Loucy (cell line): ENCODE measurements around the gene ATF6.

Experiments used
- H2AFZ ChIP-seq: fragments of 200-600 bp; sonication (generic); 2 replicates; pipeline ENCODE4 v1.6.0; 2016; ENCODE audit warnings: antibody characterized with exemption, mild to moderate bottlenecking, low read length, moderate library complexity
- H3F3A ChIP-seq: fragments of 200-600 bp; 2 replicates; pipeline ENCODE4 v1.6.0; 2016; ENCODE audit warnings: antibody characterized with exemption, low read depth, mild to moderate bottlenecking
- H3K27me3 ChIP-seq: fragments of 200-600 bp; sonication (generic); 2 replicates; pipeline ENCODE4 v1.6.1; 2014; ENCODE audit warnings: low read length, mild to moderate bottlenecking; ENCODE audit not compliant: insufficient read depth, poor library complexity, severe bottlenecking
- H3K36me3 ChIP-seq: fragments of 200-600 bp; sonication (generic); 2 replicates; pipeline ENCODE4 v1.6.1; 2016; ENCODE audit warnings: low read length; ENCODE audit not compliant: insufficient read depth
- H3K4me1 ChIP-seq: fragments of 200-600 bp; sonication (generic); 2 replicates; pipeline ENCODE4 v1.5.1; 2014; ENCODE audit warnings: low read length, mild to moderate bottlenecking; ENCODE audit not compliant: insufficient read depth, poor library complexity, severe bottlenecking
- H3K4me2 ChIP-seq: fragments of 200-600 bp; sonication (generic); 2 replicates; pipeline ENCODE4 v1.6.0; 2014; ENCODE audit warnings: antibody characterized with exemption, low read length, low read depth, mild to moderate bottlenecking; ENCODE audit not compliant: poor library complexity, severe bottlenecking
- H3K4me3 ChIP-seq: fragments of 200-600 bp; sonication (generic); 2 replicates; pipeline ENCODE4 v1.5.1; 2014; ENCODE audit warnings: low read length, mild to moderate bottlenecking, mixed read lengths; ENCODE audit not compliant: poor library complexity, severe bottlenecking
- H3K79me2 ChIP-seq: fragments of 200-600 bp; sonication (generic); 2 replicates; pipeline ENCODE4 v1.6.1; 2014; ENCODE audit warnings: low read length; ENCODE audit not compliant: insufficient read depth
- H3K9ac ChIP-seq: fragments of 200-600 bp; sonication (generic); 2 replicates; pipeline ENCODE4 v1.6.0; 2014; ENCODE audit warnings: mild to moderate bottlenecking, low read depth, low read length, moderate library complexity; ENCODE audit not compliant: poor library complexity, severe bottlenecking
- H3K9me2 ChIP-seq: fragments of 200-600 bp; sonication (generic); replicated peaks from 2 replicates; pipeline ENCODE4 v1.6.1; 2016; ENCODE audit warnings: low read depth, low read length, mixed read lengths
- H3K9me3 ChIP-seq: fragments of 200-600 bp; sonication (generic); 2 replicates; pipeline ENCODE4 v1.6.1; 2014; ENCODE audit warnings: mild to moderate bottlenecking, antibody characterized with exemption, low read length, low read depth; ENCODE audit not compliant: insufficient read depth
- H4K20me1 ChIP-seq: fragments of 200-600 bp; sonication (generic); 2 replicates; pipeline ENCODE4 v1.6.0; 2014; ENCODE audit warnings: antibody characterized with exemption, low read length, mild to moderate bottlenecking; ENCODE audit not compliant: insufficient read depth, poor library complexity, severe bottlenecking
- EZH2phosphoT487 ChIP-seq: fragments of 200-600 bp; IDR thresholded peaks from 2 replicates; pipeline ENCODE4 v1.6.1; 2018; ENCODE audit warnings: antibody characterized with exemption, mild to moderate bottlenecking, moderate library complexity, borderline replicate concordance
- TF ChIP-seq, protein P1 (sequence below): fragments of 200-600 bp; sonication (generic); conservative IDR thresholded peaks from 2 replicates; pipeline ENCODE4 v1.5.1; 2014; ENCODE audit warnings: mild to moderate bottlenecking, antibody characterized with exemption, low read length

The ATF6 gene

DNA sequence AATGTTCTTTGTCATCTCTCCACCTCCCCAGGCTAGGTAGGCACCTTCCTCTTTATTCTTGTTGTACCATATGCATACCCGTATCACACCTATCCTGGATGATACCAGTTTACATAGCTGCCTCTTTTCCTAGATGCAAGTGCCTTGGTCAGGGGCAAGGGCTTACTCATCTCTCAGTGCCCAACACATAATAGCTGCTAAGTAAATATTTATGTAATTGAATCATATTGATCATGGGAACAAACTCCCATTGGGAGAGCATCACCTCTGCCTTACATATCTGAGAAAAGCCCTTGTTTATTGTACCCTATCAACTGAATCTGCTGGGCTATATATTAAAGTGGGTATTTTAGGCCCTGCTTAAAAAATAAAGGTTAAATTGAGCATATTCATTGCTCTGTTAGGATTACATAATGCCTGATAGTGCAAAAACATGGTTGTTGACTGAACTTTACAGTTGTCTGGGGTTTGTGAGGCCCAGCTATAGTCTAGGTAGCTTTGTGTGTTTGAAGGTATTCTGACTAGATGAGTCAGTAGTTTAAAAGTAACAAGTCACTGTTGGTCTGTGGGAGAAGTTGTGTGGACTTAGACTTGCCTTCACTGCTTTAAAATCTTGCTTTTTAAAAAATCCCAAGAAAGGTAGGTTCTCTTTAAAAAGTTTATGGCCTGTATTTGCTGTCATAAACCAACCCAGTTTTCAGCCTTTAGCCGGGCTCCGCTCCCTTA, 174.9 kb downstream of the ATF6 start:
- H3K4me2 ChIP-seq = no peak overlapping the region
- no peak overlapping the region for H3K9ac ChIP-seq
- TF ChIP-seq, protein P1, sequence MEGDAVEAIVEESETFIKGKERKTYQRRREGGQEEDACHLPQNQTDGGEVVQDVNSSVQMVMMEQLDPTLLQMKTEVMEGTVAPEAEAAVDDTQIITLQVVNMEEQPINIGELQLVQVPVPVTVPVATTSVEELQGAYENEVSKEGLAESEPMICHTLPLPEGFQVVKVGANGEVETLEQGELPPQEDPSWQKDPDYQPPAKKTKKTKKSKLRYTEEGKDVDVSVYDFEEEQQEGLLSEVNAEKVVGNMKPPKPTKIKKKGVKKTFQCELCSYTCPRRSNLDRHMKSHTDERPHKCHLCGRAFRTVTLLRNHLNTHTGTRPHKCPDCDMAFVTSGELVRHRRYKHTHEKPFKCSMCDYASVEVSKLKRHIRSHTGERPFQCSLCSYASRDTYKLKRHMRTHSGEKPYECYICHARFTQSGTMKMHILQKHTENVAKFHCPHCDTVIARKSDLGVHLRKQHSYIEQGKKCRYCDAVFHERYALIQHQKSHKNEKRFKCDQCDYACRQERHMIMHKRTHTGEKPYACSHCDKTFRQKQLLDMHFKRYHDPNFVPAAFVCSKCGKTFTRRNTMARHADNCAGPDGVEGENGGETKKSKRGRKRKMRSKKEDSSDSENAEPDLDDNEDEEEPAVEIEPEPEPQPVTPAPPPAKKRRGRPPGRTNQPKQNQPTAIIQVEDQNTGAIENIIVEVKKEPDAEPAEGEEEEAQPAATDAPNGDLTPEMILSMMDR = no peak
- no peak for TF ChIP-seq EZH2phosphoT487

DNA sequence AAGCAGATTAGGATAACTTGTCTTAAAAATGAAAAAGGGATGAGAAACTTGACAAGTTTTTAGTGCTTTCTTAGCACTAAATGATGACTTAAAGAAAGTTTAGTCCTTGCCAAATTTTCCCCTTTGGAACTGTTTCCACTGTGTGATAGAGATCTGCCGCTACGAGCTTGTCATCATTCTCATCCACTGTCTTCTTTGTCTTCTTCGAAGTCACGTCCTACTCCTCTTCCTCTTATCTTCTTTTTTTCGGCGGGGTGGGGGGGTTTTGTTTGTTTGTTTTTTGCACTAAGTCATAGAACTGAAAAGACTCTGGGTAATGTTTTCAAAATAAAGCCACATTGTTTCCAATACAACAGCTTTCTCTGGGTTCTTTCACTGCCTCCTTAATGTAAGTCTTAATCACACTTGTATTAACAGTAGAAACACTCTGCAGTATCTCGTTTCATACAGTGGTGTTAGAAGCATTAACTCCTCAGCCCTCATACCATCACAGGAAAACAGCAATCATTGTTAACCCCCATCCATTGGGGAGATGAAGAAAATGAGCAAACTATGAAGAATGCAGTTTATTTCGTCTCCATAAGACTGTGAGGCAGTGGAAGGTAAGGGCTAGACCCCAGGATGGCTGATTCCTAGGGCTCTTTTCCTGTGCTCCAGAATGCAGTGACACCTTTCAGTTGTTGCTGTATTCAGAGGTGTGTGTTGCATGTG, 175.8 kb downstream of the ATF6 start:
- H3K9me2 ChIP-seq = no peaks in the 10 kb centered on the region
- H2AFZ ChIP-seq = no peak overlapping the region
- H3K4me1 ChIP-seq = no peaks in the 10 kb centered on the region
- H4K20me1 ChIP-seq = no peaks in the 10 kb centered on the region
- H3K36me3 ChIP-seq = peaks cover 59% of the 10 kb centered on the region
- no peak for TF ChIP-seq EZH2phosphoT487
- TF ChIP-seq, protein P1 = no peak
- H3K4me3 ChIP-seq = no peak overlapping the region
- no peak overlapping the region for H3K9ac ChIP-seq
- H3K79me2 ChIP-seq = no peaks in the 10 kb centered on the region
- H3K4me2 ChIP-seq = no peak overlapping the region
- no peaks in the 10 kb centered on the region for H3K9me3 ChIP-seq
- no peaks in the 10 kb centered on the region for H3K27me3 ChIP-seq
- H3F3A ChIP-seq = no peaks in the 10 kb centered on the region

More for the DNA sequence above, 174.9 kb downstream of the ATF6 start:
- H3K36me3 ChIP-seq = peaks cover 61% of the 10 kb centered on the region
- H3K27me3 ChIP-seq = no peaks in the 10 kb centered on the region
- no peaks in the 10 kb centered on the region for H3K9me3 ChIP-seq
- no peaks in the 10 kb centered on the region for H3K4me1 ChIP-seq
- no peaks in the 10 kb centered on the region for H3K79me2 ChIP-seq
- H2AFZ ChIP-seq = no peak overlapping the region
- no peaks in the 10 kb centered on the region for H3K9me2 ChIP-seq
- H3F3A ChIP-seq = no peaks in the 10 kb centered on the region
- H3K4me3 ChIP-seq = no peak overlapping the region
- no peaks in the 10 kb centered on the region for H4K20me1 ChIP-seq

DNA sequence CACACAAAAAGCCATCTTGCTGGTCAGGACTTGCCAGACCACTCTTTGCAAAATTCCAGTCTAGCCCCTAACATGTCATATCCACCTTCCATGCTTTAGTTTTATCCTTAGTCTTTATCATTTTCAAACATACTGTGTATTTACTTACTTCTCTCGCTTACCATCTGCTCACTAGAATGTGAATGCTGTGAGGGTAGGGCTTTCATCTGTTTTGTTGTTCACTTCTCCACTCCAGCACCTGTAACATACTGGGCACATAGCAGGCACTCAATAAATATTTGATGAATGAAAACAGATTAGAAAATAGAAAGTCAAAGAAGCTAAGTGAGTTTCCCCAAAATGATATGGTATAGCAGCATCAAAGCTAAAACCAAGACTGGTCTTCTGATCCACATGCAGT, 177.6 kb downstream of the ATF6 start:
- no peak overlapping the region for H3K4me2 ChIP-seq
- H3K27me3 ChIP-seq = no peaks in the 10 kb centered on the region

More for the DNA sequence above, 177.6 kb downstream of the ATF6 start:
- Histone ChIP-seq H3F3A (no peaks in the 10 kb centered on the region), H3K4me3 (no peak overlapping the region), H3K36me3 (peaks cover 51% of the 10 kb centered on the region), H3K4me1 (no peaks in the 10 kb centered on the region), H3K79me2 (no peaks in the 10 kb centered on the region), H2AFZ (no peak overlapping the region), H3K9ac (no peak overlapping the region), H4K20me1 (no peaks in the 10 kb centered on the region), H3K9me3 (no peaks in the 10 kb centered on the region), H3K9me2 (no peaks in the 10 kb centered on the region)
- no peak for TF ChIP-seq EZH2phosphoT487
- TF ChIP-seq, protein P1 = no peak
